ENCODE measurements around the gene RCOR3. TPM values are rescaled to one million over a fixed set of nuclear protein-coding genes. Genes with fewer than 3 reads are reported as not detected.

Gene RCOR3
- total RNA-seq, 1 donor: 39.8 TPM

DNA sequence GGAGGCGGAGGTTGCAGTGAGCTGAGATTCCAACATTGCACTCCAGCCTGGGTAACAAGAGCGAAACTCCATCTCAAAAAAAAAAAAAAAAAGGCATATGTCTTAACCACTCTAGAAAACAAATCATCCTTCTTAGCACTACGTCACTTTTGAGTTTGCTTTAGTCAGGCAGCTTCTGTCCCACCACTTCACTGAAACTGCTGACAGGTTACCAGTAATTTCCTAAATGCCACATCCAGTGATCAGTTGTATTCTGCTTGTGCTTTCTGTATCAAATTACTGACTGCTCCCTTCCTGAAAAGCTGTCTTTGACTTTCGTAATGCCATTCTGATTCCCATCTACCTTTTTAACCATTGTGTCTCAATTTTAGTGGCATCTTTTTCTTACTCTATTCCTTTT is 21.7 kb downstream of the RCOR3 start:
- H3K4me2 ChIP-seq (ENCODE audit: insufficient read depth, low read length): no peak overlapping the region
- no peaks in the 10 kb centered on the region for H4K20me1 ChIP-seq (ENCODE audit: insufficient read depth, low read length)
- H3K27ac ChIP-seq (ENCODE audit: low read depth, low read length): peak overlapping the region; percentile 51
- peaks cover 38% of the 10 kb centered on the region for H3K36me3 ChIP-seq (ENCODE audit: insufficient read depth, low read length)
- H3K4me1 ChIP-seq (ENCODE audit: insufficient read depth, low read length): peaks cover 6% of the 10 kb centered on the region
- no peaks in the 10 kb centered on the region for H3K27me3 ChIP-seq (ENCODE audit: insufficient read depth, low read length)
- H3K79me2 ChIP-seq (ENCODE audit: insufficient read depth, low read length): peaks cover 6% of the 10 kb centered on the region
- no peak overlapping the region for H3K4me3 ChIP-seq (ENCODE audit: insufficient read depth, low read length)
- no peak overlapping the region for H2AFZ ChIP-seq (ENCODE audit: low read length)
- TF ChIP-seq CTCF (IDR thresholded peaks at IDR 0.05; ENCODE audit: extremely low read depth, low read depth, low read length): no peak
- no peaks in the 10 kb centered on the region for H3K9me3 ChIP-seq (ENCODE audit: low read depth, low read length)
- DNase-seq (ENCODE audit: insufficient read length, low spot score, missing footprints): no peak

- no peak overlapping the region for H3K4me2 ChIP-seq (ENCODE audit: insufficient read depth, low read length)
- peak; percentile 34 for DNase-seq (ENCODE audit: insufficient read length, low spot score, missing footprints)
- H3K36me3 ChIP-seq (ENCODE audit: insufficient read depth, low read length): peaks cover 38% of the 10 kb centered on the region
- no peaks in the 10 kb centered on the region for H3K9me3 ChIP-seq (ENCODE audit: low read depth, low read length)
- no peak overlapping the region for H2AFZ ChIP-seq (ENCODE audit: low read length)
- H3K79me2 ChIP-seq (ENCODE audit: insufficient read depth, low read length): peaks cover 7% of the 10 kb centered on the region
- no peak overlapping the region for H3K4me3 ChIP-seq (ENCODE audit: insufficient read depth, low read length)
- no peak for TF ChIP-seq CTCF (IDR thresholded peaks at IDR 0.05; ENCODE audit: extremely low read depth, low read depth, low read length)
- peaks cover 6% of the 10 kb centered on the region for H3K4me1 ChIP-seq (ENCODE audit: insufficient read depth, low read length)
- no peaks in the 10 kb centered on the region for H3K27me3 ChIP-seq (ENCODE audit: insufficient read depth, low read length)
- H4K20me1 ChIP-seq (ENCODE audit: insufficient read depth, low read length): no peaks in the 10 kb centered on the region
- peak overlapping the region; percentile 51 for H3K27ac ChIP-seq (ENCODE audit: low read depth, low read length)
Measured at GRCh38 chr1:211281320-211282022, 22.3 kb downstream of the RCOR3 start.

DNA sequence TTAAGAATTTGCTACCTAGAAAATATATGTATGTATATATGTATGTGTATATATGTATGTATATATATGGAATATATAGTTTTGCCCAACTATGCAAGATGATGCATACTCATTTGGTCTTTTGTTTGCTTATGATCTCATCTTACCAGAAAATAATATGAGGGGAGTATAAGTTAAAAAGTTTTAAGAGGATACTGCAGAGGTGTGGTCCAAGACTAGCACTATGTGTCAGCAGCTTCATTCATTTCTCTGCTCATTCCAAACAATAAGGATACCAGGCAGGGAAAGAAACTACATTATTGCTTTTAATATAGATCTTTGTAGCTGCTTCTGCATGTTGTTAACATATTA is 22.8 kb downstream of the RCOR3 start:
- Histone ChIP-seq H3K27me3 (ENCODE audit: insufficient read depth, low read length) (no peaks in the 10 kb centered on the region), H3K4me3 (ENCODE audit: insufficient read depth, low read length) (no peak overlapping the region), H3K36me3 (ENCODE audit: insufficient read depth, low read length) (peaks cover 38% of the 10 kb centered on the region), H3K4me1 (ENCODE audit: insufficient read depth, low read length) (peaks cover 6% of the 10 kb centered on the region), H3K4me2 (ENCODE audit: insufficient read depth, low read length) (no peak overlapping the region), H4K20me1 (ENCODE audit: insufficient read depth, low read length) (no peaks in the 10 kb centered on the region), H3K27ac (ENCODE audit: low read depth, low read length) (peak overlapping the region; percentile 51), H3K9me3 (ENCODE audit: low read depth, low read length) (no peaks in the 10 kb centered on the region), H3K79me2 (ENCODE audit: insufficient read depth, low read length) (peaks cover 9% of the 10 kb centered on the region), H2AFZ (ENCODE audit: low read length) (no peak overlapping the region)
- TF ChIP-seq CTCF (IDR thresholded peaks at IDR 0.05; ENCODE audit: extremely low read depth, low read depth, low read length): no peak
- no peak for DNase-seq (ENCODE audit: insufficient read length, low spot score, missing footprints)

- Histone ChIP-seq H3K79me2 (ENCODE audit: insufficient read depth, low read length) (peaks cover 9% of the 10 kb centered on the region), H3K4me3 (ENCODE audit: insufficient read depth, low read length) (no peak overlapping the region), H3K36me3 (ENCODE audit: insufficient read depth, low read length) (peaks cover 43% of the 10 kb centered on the region), H3K4me1 (ENCODE audit: insufficient read depth, low read length) (peaks cover 6% of the 10 kb centered on the region), H3K27me3 (ENCODE audit: insufficient read depth, low read length) (no peaks in the 10 kb centered on the region), H3K27ac (ENCODE audit: low read depth, low read length) (peak overlapping the region; percentile 72), H2AFZ (ENCODE audit: low read length) (peak overlapping the region; percentile 28), H3K9me3 (ENCODE audit: low read depth, low read length) (no peaks in the 10 kb centered on the region), H4K20me1 (ENCODE audit: insufficient read depth, low read length) (no peaks in the 10 kb centered on the region), H3K4me2 (ENCODE audit: insufficient read depth, low read length) (peak overlapping the region; percentile 35)
- TF ChIP-seq CTCF (IDR thresholded peaks at IDR 0.05; ENCODE audit: extremely low read depth, low read depth, low read length): no peak
- peak; percentile 86 for DNase-seq (ENCODE audit: insufficient read length, low spot score, missing footprints)
Measured at GRCh38 chr1:211285196-211285595, 26.0 kb downstream of the RCOR3 start.
